ENCODE data around the gene AGBL1.

The AGBL1 gene

GRCh38 chr15:86054338-86054737 is 25.3 kb upstream of the AGBL1 start:
- no peaks in the 10 kb centered on the region for H3K9me3 ChIP-seq (ENCODE audit: control insufficient read depth, insufficient read depth, low read depth, low read length)
- ChIA-PET POLR2A (no interaction called here), CTCF (no interaction called here)
- H3K4me3 ChIP-seq (ENCODE audit: low read depth, low read length) = no peak overlapping the region
- no peaks in the 10 kb centered on the region for H3K36me3 ChIP-seq (ENCODE audit: control insufficient read depth in 2 of 2, insufficient read depth in 1 of 2, low read length in 2 of 2)
- H3K4me1 ChIP-seq (ENCODE audit: control insufficient read depth, insufficient read depth, low read length) = no peaks in the 10 kb centered on the region
- no peak overlapping the region for H3K27ac ChIP-seq (ENCODE audit: extremely low read depth, low read depth, low read length)
- TF ChIP-seq ZNF791 (tag by site-specific recombination; IDR thresholded peaks at IDR 0.05) = no peak
- TF ChIP-seq IKZF3 (tag by site-specific recombination; IDR thresholded peaks at IDR 0.05) = no peak
- TF ChIP-seq ZNF664 (tag by site-specific recombination; IDR thresholded peaks at IDR 0.05) = no peak
- no peak for TF ChIP-seq REPIN1 (tag by site-specific recombination; IDR thresholded peaks at IDR 0.05; ENCODE audit: low read depth)
- TF ChIP-seq, protein P1, sequence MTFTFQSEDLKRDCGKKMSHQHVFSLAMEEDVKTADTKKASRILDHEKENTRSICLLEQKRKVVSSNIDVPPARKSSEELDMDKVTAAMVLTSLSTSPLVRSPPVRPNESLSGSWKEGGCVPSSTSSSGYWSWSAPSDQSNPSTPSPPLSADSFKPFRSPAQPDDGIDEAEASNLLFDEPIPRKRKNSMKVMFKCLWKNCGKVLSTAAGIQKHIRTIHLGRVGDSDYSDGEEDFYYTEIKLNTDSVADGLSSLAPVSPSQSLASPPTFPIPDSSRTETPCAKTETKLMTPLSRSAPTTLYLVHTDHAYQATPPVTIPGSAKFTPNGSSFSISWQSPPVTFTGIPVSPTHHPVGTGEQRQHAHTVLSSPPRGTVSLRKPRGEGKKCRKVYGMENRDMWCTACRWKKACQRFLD (tag by site-specific recombination; IDR thresholded peaks at IDR 0.05) = no peak
- no peak for TF ChIP-seq ZNF184 (tag by site-specific recombination; IDR thresholded peaks at IDR 0.05)
- no peak for TF ChIP-seq ZNF837 (tag by site-specific recombination; IDR thresholded peaks at IDR 0.05)
- TF ChIP-seq ZNF600 (tag by site-specific recombination; IDR thresholded peaks at IDR 0.05) = no peak
- no peak for TF ChIP-seq OVOL3 (tag by site-specific recombination; IDR thresholded peaks at IDR 0.05)
- TF ChIP-seq ZNF404 (tag by site-specific recombination; IDR thresholded peaks at IDR 0.05) = no peak
- no peak for TF ChIP-seq TSHZ1 (tag by site-specific recombination; IDR thresholded peaks at IDR 0.05; ENCODE audit: borderline replicate concordance)
- TF ChIP-seq ZNF692 (tag by site-specific recombination; IDR thresholded peaks at IDR 0.05) = no peak
- TF ChIP-seq ZNF23 (tag by site-specific recombination; IDR thresholded peaks at IDR 0.05; ENCODE audit: borderline replicate concordance) = no peak
- no peak for TF ChIP-seq ZNF473 (tag by site-specific recombination; IDR thresholded peaks at IDR 0.05)
- TF ChIP-seq ZNF596 (tag by site-specific recombination; IDR thresholded peaks at IDR 0.05) = no peak
- TF ChIP-seq ZNF146 (tag by site-specific recombination; IDR thresholded peaks at IDR 0.05) = no peak
- no peak for TF ChIP-seq ZFP3 (tag by site-specific recombination; IDR thresholded peaks at IDR 0.05; ENCODE audit: low read depth)
- no peak for TF ChIP-seq ZNF133 (tag by site-specific recombination; IDR thresholded peaks at IDR 0.05)
- no peak for TF ChIP-seq ZNF354C (tag by site-specific recombination; IDR thresholded peaks at IDR 0.05; ENCODE audit: borderline replicate concordance, low read depth)

DNA sequence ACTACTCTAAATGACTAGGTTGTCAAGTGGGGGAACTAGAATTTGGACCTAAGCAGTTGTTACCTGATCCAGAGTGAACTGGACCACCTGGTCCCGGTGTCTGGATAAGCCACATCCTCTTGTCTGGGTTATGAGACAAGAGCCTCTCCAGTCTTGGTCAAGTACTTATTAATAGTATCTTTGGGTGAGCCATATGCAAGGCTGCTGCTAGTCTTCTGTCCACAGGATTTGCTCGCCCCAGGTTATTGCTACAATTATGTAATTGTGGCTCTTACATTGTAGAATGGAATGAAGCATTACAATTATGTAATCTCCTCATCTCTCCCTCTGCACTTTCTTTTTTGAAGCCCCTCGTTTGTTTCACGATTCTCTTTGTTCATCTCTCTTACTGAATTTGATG is 24.0 kb upstream of the AGBL1 start:
- H3K9me3 ChIP-seq (ENCODE audit: control insufficient read depth, insufficient read depth, low read depth, low read length) = no peaks in the 10 kb centered on the region
- ChIA-PET CTCF (no interaction called here), POLR2A (no interaction called here)
- no peaks in the 10 kb centered on the region for H3K36me3 ChIP-seq (ENCODE audit: control insufficient read depth in 2 of 2, insufficient read depth in 1 of 2, low read length in 2 of 2)
- H3K27ac ChIP-seq (ENCODE audit: extremely low read depth, low read depth, low read length) = no peak overlapping the region
- no peak overlapping the region for H3K4me3 ChIP-seq (ENCODE audit: low read depth, low read length)
- no peaks in the 10 kb centered on the region for H3K4me1 ChIP-seq (ENCODE audit: control insufficient read depth, insufficient read depth, low read length)
- no peak for TF ChIP-seq ZNF248 (tag by site-specific recombination; IDR thresholded peaks at IDR 0.05)
- no peak for TF ChIP-seq ZSCAN23 (tag by site-specific recombination; IDR thresholded peaks at IDR 0.05)
- no peak for TF ChIP-seq ZNF555 (tag by site-specific recombination; conservative IDR thresholded peaks at IDR 0.05)
- no peak for TF ChIP-seq KLF10 (tag by site-specific recombination; IDR thresholded peaks at IDR 0.05)
- TF ChIP-seq ZBTB1 (tag by site-specific recombination; IDR thresholded peaks at IDR 0.05) = no peak
- no peak for TF ChIP-seq ZNF658 (tag by site-specific recombination; IDR thresholded peaks at IDR 0.05)
- TF ChIP-seq, protein P2, sequence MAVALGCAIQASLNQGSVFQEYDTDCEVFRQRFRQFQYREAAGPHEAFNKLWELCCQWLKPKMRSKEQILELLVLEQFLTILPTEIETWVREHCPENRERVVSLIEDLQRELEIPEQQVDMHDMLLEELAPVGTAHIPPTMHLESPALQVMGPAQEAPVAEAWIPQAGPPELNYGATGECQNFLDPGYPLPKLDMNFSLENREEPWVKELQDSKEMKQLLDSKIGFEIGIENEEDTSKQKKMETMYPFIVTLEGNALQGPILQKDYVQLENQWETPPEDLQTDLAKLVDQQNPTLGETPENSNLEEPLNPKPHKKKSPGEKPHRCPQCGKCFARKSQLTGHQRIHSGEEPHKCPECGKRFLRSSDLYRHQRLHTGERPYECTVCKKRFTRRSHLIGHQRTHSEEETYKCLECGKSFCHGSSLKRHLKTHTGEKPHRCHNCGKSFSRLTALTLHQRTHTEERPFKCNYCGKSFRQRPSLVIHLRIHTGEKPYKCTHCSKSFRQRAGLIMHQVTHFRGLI (tag by site-specific recombination; IDR thresholded peaks at IDR 0.05) = no peak
- no peak for TF ChIP-seq ZNF521 (tag by site-specific recombination; IDR thresholded peaks at IDR 0.05)
